Coronary artery (tissue), 2 donors: ENCODE results near the gene GGT1.
A peak's percentile ranks its signal among the peaks of the same experiment; 100 is the strongest.
"Not testable (repeated sequence)": the region's sequence is repeated elsewhere in the genome, so short reads cannot be mapped to it uniquely, and the experiment has no call there.

Source experiments
- DNase-seq: peaks from one replicate; pipeline ENCODE4 v3.0.0-alpha.2; 2017; ENCODE audit warnings: low spot score
- H3K27ac ChIP-seq, 2 donors: fragments of 200-600 bp; sonication (generic); one replicate each; pipeline ENCODE4 v1.5.1; 2016 to 2019
- H3K4me3 ChIP-seq: fragments of 200-600 bp; sonication (generic); 2 replicates; pipeline ENCODE4 v1.5.1; 2016; ENCODE audit warnings: mild to moderate bottlenecking, moderate library complexity
- CTCF ChIP-seq: fragments of 200-600 bp; sonication (generic); IDR thresholded peaks from one replicate; pipeline ENCODE4 v1.5.1; 2019; ENCODE audit warnings: antibody characterized with exemption

GGT1 gene

GRCh38 chr22:24593836-24594568 lies 9.0 kb upstream of the GGT1 start:
- DNase-seq = no peak

GRCh38 chr22:24594569-24595120 lies 8.3 kb upstream of the GGT1 start:
- DNase-seq = no peak
- Histone ChIP-seq H3K27ac (no peak overlapping the region), H3K4me3 (no peak overlapping the region)
- TF ChIP-seq CTCF = no peak

More at GRCh38 chr22:24593836-24594568, 9.0 kb upstream of the GGT1 start:
- no peak for TF ChIP-seq CTCF
- no peak overlapping the region for H3K4me3 ChIP-seq
- H3K27ac ChIP-seq = peak overlapping the region in 1 of 2 donors; percentile 31

GRCh38 chr22:24595228-24595627 lies 7.8 kb upstream of the GGT1 start:
- no peak for TF ChIP-seq CTCF
- DNase-seq = no peak
- H3K4me3 ChIP-seq = no peak overlapping the region
- no peak overlapping the region for H3K27ac ChIP-seq

- H3K4me3 ChIP-seq = no peak overlapping the region
- no peak overlapping the region for H3K27ac ChIP-seq
- TF ChIP-seq CTCF = no peak
- no peak for DNase-seq
These were observed 7.1 kb upstream of the GGT1 start for GRCh38 chr22:24595863-24596262.

- not testable (repeated sequence) for H3K4me3 ChIP-seq, DNase-seq, H3K27ac ChIP-seq
These were observed 5.9 kb upstream of the GGT1 start for GRCh38 chr22:24597076-24597475.

- Histone ChIP-seq H3K4me3 (no peak overlapping the region), H3K27ac (no peak overlapping the region)
- no peak for TF ChIP-seq CTCF
- DNase-seq = no peak
These were observed 3.5 kb upstream of the GGT1 start for GRCh38 chr22:24599514-24599913.

- H3K27ac ChIP-seq, H3K4me3 ChIP-seq, DNase-seq: not testable (repeated sequence)
These were observed 2.9 kb upstream of the GGT1 start for GRCh38 chr22:24599958-24600715.
